Mesothelial cell of epicardium (in vitro differentiated cells): ENCODE data around the gene ZFYVE9. TPM values are rescaled to one million over a fixed set of nuclear protein-coding genes. Genes with fewer than 3 reads are reported as not detected.

Source experiments
- DNase-seq, 2 experiments: peaks; one replicate each; pipeline ENCODE4 v3.0.0; 2021; ENCODE audit warnings: low spot score in 2 of 2; ENCODE audit not compliant: unreplicated experiment in 2 of 2
- H3K27ac Mint-ChIP-seq: 2 replicates; pipeline ENCODE4 v1.8.0; 2021; ENCODE audit warnings: mixed read lengths
- H3K27me3 Mint-ChIP-seq: 2 replicates; pipeline ENCODE4 v1.8.0; 2021; ENCODE audit warnings: low read depth, mixed read lengths
- H3K36me3 Mint-ChIP-seq: 2 replicates; pipeline ENCODE4 v1.8.0; 2021; ENCODE audit warnings: mixed read lengths
- H3K4me1 Mint-ChIP-seq: 2 replicates; pipeline ENCODE4 v1.8.0; 2021; ENCODE audit warnings: mixed read lengths
- H3K4me3 Mint-ChIP-seq: 2 replicates; pipeline ENCODE4 v1.8.0; 2021; ENCODE audit warnings: mild to moderate bottlenecking, moderate library complexity, mixed read lengths
- H3K9me3 Mint-ChIP-seq: 2 replicates; pipeline ENCODE4 v1.8.0; 2021; ENCODE audit warnings: mixed read lengths
- total RNA-seq: library from RNA; stranded (reverse); gene quantifications from 3 replicates; pipeline ENCODE4 v1.2.1, GENCODE V29; 2021
- TF ChIP-seq, protein P1 (sequence below): fragments of 200-600 bp; sonication (generic); IDR thresholded peaks from one replicate; pipeline ENCODE4 v1.5.0; 2021; ENCODE audit warnings: antibody characterized with exemption; ENCODE audit not compliant: unreplicated experiment

ZFYVE9 gene
- total RNA-seq, 1 donor from 2014 or later, result 33.3 TPM

DNA sequence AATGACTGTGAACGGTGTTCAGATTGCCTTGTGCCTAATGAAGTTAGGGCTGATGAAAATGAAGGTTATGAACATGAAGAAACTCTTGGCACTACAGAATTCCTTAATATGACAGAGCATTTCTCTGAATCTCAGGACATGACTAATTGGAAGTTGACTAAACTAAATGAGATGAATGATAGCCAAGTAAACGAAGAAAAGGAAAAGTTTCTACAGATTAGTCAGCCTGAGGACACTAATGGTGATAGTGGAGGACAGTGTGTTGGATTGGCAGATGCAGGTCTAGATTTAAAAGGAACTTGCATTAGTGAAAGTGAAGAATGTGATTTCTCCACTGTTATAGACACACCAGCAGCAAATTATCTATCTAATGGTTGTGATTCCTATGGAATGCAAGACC is 96.6 kb downstream of the ZFYVE9 start:
- Mint-ChIP-seq H3K27ac (no peak overlapping the region), H3K9me3 (no peaks in the 10 kb centered on the region), H3K4me1 (peaks cover 15% of the 10 kb centered on the region), H3K4me3 (no peak overlapping the region), H3K27me3 (peaks cover 6% of the 10 kb centered on the region), H3K36me3 (peaks cover 11% of the 10 kb centered on the region)
- no peak for DNase-seq
- TF ChIP-seq, protein P1, sequence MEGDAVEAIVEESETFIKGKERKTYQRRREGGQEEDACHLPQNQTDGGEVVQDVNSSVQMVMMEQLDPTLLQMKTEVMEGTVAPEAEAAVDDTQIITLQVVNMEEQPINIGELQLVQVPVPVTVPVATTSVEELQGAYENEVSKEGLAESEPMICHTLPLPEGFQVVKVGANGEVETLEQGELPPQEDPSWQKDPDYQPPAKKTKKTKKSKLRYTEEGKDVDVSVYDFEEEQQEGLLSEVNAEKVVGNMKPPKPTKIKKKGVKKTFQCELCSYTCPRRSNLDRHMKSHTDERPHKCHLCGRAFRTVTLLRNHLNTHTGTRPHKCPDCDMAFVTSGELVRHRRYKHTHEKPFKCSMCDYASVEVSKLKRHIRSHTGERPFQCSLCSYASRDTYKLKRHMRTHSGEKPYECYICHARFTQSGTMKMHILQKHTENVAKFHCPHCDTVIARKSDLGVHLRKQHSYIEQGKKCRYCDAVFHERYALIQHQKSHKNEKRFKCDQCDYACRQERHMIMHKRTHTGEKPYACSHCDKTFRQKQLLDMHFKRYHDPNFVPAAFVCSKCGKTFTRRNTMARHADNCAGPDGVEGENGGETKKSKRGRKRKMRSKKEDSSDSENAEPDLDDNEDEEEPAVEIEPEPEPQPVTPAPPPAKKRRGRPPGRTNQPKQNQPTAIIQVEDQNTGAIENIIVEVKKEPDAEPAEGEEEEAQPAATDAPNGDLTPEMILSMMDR, result no peak

DNA sequence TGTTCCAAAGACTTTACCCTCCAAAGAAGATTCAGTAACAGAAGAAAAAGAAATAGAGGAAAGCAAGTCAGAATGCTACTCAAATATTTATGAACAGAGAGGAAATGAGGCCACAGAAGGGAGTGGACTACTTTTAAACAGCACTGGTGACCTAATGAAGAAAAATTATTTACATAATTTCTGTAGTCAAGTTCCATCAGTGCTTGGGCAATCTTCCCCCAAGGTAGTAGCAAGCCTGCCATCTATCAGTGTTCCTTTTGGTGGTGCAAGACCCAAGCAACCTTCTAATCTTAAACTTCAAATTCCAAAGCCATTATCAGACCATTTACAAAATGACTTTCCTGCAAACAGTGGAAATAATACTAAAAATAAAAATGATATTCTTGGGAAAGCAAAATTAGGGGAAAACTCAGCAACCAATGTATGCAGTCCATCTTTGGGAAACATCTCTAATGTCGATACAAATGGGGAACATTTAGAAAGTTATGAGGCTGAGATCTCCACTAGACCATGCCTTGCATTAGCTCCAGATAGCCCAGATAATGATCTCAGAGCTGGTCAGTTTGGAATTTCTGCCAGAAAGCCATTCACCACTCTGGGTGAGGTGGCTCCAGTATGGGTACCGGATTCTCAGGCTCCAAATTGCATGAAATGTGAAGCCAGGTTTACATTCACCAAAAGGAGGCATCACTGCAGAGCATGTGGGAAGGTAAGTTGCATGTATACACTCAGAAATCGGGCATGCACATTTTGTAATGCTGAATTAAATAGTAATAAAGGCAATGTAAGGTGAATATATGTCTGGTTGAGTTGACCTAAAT is 97.2 kb downstream of the ZFYVE9 start:
- Mint-ChIP-seq H3K4me1 (peaks cover 15% of the 10 kb centered on the region), H3K4me3 (no peak overlapping the region), H3K27ac (no peak overlapping the region), H3K36me3 (peaks cover 10% of the 10 kb centered on the region), H3K9me3 (no peaks in the 10 kb centered on the region), H3K27me3 (peaks cover 6% of the 10 kb centered on the region)
- TF ChIP-seq, protein P1, result no peak
- no peak for DNase-seq

DNA sequence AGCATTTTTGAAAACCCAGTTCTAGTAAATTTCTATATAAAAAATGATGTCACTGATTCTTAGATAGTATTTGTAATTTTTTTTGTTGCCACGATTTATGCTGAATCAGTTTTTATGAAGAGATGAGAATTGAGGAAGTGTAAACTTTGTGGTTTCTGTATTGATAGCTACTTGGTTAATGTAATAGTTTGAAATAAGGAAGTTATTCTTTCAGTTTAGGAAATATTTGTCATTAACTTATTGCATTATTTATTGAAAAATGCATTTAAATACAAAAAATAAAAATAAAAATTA is 97.8 kb downstream of the ZFYVE9 start:
- DNase-seq, result no peak
- Mint-ChIP-seq H3K36me3 (peaks cover 5% of the 10 kb centered on the region), H3K4me1 (peaks cover 15% of the 10 kb centered on the region), H3K27ac (no peak overlapping the region), H3K27me3 (peaks cover 6% of the 10 kb centered on the region), H3K9me3 (no peaks in the 10 kb centered on the region), H3K4me3 (no peak overlapping the region)
- TF ChIP-seq, protein P1, result no peak

DNA sequence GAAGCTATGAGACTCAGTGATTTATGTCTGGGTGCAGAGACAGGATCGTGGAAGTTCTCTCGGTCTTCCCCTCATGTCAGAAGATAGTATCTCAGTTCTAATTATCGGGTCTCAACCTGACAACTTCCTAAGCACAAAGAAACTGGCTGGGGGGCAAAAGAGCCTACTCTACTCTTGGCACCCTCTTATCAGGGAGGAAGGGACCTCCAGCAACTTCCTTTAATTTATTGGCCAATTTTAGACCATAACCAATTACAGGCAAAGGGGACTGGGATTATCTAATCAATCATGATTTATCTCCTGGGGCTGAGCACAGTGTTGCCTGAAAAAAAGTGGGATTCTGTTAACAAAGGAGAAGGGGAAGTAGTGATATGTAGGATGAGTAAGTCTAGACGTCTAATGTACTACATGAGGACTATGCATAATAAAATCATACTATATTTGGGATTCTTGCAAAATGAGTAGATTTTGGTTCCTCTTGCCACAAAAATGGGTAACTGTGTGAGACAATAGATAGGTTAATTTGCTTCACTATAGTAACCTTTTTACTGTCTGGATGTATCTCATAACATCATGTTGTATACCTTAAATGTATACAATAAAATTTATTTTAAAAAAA is 98.8 kb downstream of the ZFYVE9 start:
- TF ChIP-seq, protein P1, result no peak
- Mint-ChIP-seq H3K9me3 (no peaks in the 10 kb centered on the region), H3K4me1 (peaks cover 15% of the 10 kb centered on the region), H3K27ac (no peak overlapping the region), H3K27me3 (peaks cover 6% of the 10 kb centered on the region), H3K36me3 (peaks cover 5% of the 10 kb centered on the region), H3K4me3 (no peak overlapping the region)
- no peak for DNase-seq

DNA sequence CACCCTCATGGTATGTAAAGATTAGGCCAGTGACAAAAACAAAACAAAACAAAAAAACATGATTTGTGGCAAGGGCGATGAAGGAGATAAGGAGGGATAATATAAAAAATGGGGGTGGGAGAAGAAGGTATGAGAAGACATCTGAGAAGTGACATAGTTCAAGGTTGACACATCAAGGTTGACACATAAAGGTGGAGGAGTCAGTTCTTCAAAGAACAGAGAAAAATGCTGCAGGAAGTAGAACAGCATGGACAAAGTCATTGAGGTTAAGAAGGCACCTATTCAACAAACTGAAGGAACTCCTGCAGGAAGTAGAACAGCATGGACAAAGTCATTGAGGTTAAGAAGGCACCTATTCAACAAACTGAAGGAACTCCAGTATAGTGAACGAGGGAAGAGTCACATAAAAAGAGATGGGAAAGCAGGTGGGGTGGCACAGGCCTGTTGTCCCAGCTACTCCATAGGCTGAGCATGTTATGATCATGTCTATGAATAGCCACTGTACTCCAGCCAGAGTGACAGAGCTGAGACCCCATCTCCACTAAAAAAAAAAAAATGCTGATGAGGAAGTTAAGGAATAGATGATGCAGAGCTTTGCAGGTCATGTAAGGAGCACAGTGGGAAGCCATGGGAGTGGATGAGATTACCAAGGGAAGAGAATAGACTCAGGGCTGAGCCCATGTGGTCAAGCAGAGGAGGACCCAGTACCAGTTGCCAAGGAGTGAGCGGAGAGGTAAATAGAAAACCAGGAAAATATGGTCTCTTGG is 101.5 kb downstream of the ZFYVE9 start:
- peaks cover 13% of the 10 kb centered on the region for H3K4me1 Mint-ChIP-seq
- no peaks in the 10 kb centered on the region for H3K9me3 Mint-ChIP-seq
- H3K27me3 Mint-ChIP-seq, result no peaks in the 10 kb centered on the region
- no peak overlapping the region for H3K4me3 Mint-ChIP-seq
- H3K36me3 Mint-ChIP-seq, result no peaks in the 10 kb centered on the region
- no peak overlapping the region for H3K27ac Mint-ChIP-seq
- TF ChIP-seq, protein P1, result no peak
- DNase-seq, result no peak
